ENCODE data around the gene ANKRD1. TPM values are rescaled to one million over a fixed set of nuclear protein-coding genes. Genes with fewer than 3 reads are reported as not detected.

Gene ANKRD1
- total and polyA plus RNA-seq, 2 of the 8 experiments (the other 6 are each of a cell fraction or from before 2014, with no cell fraction given): 0.03 TPM; not detected in 1

- Histone ChIP-seq H2BK120ac (replicated peaks; ENCODE audit: low read depth, low read length) (no peak overlapping the region), H3K4me2 (ENCODE audit: insufficient read depth in 1 of 2, low read depth in 2 of 2, low read length in 2 of 2) (no peak overlapping the region), H3K27ac (ENCODE audit: low read depth, low read length) (no peak overlapping the region), H4K20me1 (replicated peaks in 1 of 2; ENCODE audit: control insufficient read depth in 1 of 2, insufficient read depth in 2 of 2, low read length in 2 of 2) (no peaks in the 10 kb centered on the region), H4K5ac (ENCODE audit: insufficient read length, low read depth, low read length) (no peak overlapping the region), H3K4ac (replicated peaks; ENCODE audit: insufficient read length, low read depth, low read length) (no peak overlapping the region), H4K8ac (ENCODE audit: extremely low read depth, insufficient read depth, low read length) (no peak overlapping the region), H3K36me3 (ENCODE audit: control insufficient read depth in 2 of 4, insufficient read depth in 4 of 4, low read length in 3 of 4) (no peaks in the 10 kb centered on the region), H3K9me3 (ENCODE audit: insufficient read depth in 2 of 2, low read depth in 1 of 2, low read length in 1 of 2) (no peaks in the 10 kb centered on the region), H3K9ac (replicated peaks in 1 of 4; ENCODE audit: extremely low read depth in 1 of 4, low read depth in 3 of 4, low read length in 3 of 4) (no peak overlapping the region), H2BK15ac (ENCODE audit: low read length) (no peak overlapping the region), H3K18ac (ENCODE audit: extremely low read depth, low read length) (no peak overlapping the region), H3K23me2 (ENCODE audit: low read depth, low read length) (no peaks in the 10 kb centered on the region), H3K23ac (ENCODE audit: insufficient read length) (no peak overlapping the region), H3K79me1 (ENCODE audit: low read depth, low read length) (no peaks in the 10 kb centered on the region), H3K56ac (replicated peaks; ENCODE audit: insufficient read length, low read depth, low read length) (no peak overlapping the region), H3K27me3 (replicated peaks in 1 of 4; ENCODE audit: control insufficient read depth in 3 of 4, extremely low read depth in 1 of 4, insufficient read depth in 3 of 4, low read length in 3 of 4) (peaks cover 0 to 19% (median 8%) of the 10 kb centered on the region in 4 experiments; a peak in 5 of 7 replicates), H2BK20ac (ENCODE audit: low read length) (no peak overlapping the region), H3K14ac (ENCODE audit: insufficient read length) (no peak overlapping the region), H2AK5ac (ENCODE audit: low read depth, low read length) (no peak overlapping the region), H2AFZ (ENCODE audit: low read length) (no peak overlapping the region), H2BK5ac (ENCODE audit: low read depth, low read length) (no peak overlapping the region), H4K91ac (replicated peaks; ENCODE audit: insufficient read length, low read length) (no peak overlapping the region), H3K79me2 (ENCODE audit: control insufficient read depth in 1 of 2, insufficient read depth in 2 of 2, low read length in 2 of 2) (no peaks in the 10 kb centered on the region), H2BK12ac (ENCODE audit: low read depth, low read length) (no peak overlapping the region), H3K4me3 (ENCODE audit: extremely low read depth in 1 of 4, insufficient read depth in 2 of 4, low read depth in 3 of 4, low read length in 4 of 4) (no peak overlapping the region), H3K4me1 (replicated peaks in 1 of 4; ENCODE audit: control insufficient read depth in 3 of 4, insufficient read depth in 4 of 4, low read length in 3 of 4) (no peaks in the 10 kb centered on the region)
- DNase-seq (ENCODE audit: low read depth in 1 of 2, low spot score in 2 of 2) (no peak), FAIRE-seq (no peak)
- CTCF ChIA-PET (ENCODE audit: partially characterized antibody): interaction anchor here (0.6 to 4.9 kb wide), 19 partner anchors 9 to 422 kb away, joined by 3 to 40 read pairs (median 4); no protein-coding TSS in a partner anchor
- POLR2A ChIA-PET (ENCODE audit: partially characterized antibody): interaction anchor here (0.6 kb wide), 1 partner anchor 202 kb away, joined by 3 read pairs; no protein-coding TSS in a partner anchor
- 95% methylated on average over 5 of the region's 5 CpGs; no CpG with 5 or more reads in 1 of the 2 experiments for WGBS, 2 experiments (ENCODE audit: extremely low coverage in 1 of 2, insufficient coverage in 1 of 2, insufficient read length in 1 of 2, insufficient replicate concordance in 2 of 2, low coverage in 1 of 2, low lambda C conversion rate in 2 of 2, missing lambda C conversion rate in 1 of 2)
- no peak for TF ChIP-seq TAF1 (IDR thresholded peaks at IDR 0.05; ENCODE audit: low read depth, low read length)
- TF ChIP-seq CHD1 (IDR thresholded peaks at IDR 0.05; ENCODE audit: low read depth, low read length): no peak
- no peak for TF ChIP-seq CEBPB (IDR thresholded peaks at IDR 0.05; ENCODE audit: low read depth, low read length)
- no peak for TF ChIP-seq GTF2F1 (IDR thresholded peaks at IDR 0.05; ENCODE audit: borderline replicate concordance, low read depth, low read length)
- no peak for TF ChIP-seq SP4 (IDR thresholded peaks at IDR 0.05; ENCODE audit: low read length)
- no peak for TF ChIP-seq EZH2 (IDR thresholded peaks at IDR 0.05; ENCODE audit: low read depth, low read length, severe bottlenecking)
- no peak for TF ChIP-seq ATF2 (IDR thresholded peaks at IDR 0.05; ENCODE audit: low read length)
- TF ChIP-seq BACH1 (IDR thresholded peaks at IDR 0.05; ENCODE audit: low read length): no peak
- no peak for TF ChIP-seq HDAC6 (IDR thresholded peaks at IDR 0.05; ENCODE audit: low read depth, low read length)
- TF ChIP-seq CBX8 (IDR thresholded peaks at IDR 0.05; ENCODE audit: borderline replicate concordance, low read depth, low read length): no peak
- no peak for TF ChIP-seq TEAD4 (IDR thresholded peaks at IDR 0.05; ENCODE audit: low read depth, low read length)
- no peak for TF ChIP-seq CREB1 (IDR thresholded peaks at IDR 0.05)
- no peak for TF ChIP-seq CTBP2 (IDR thresholded peaks at IDR 0.05; ENCODE audit: borderline replicate concordance, insufficient read depth, insufficient read length, low read length)
Measured at GRCh38 chr10:90969121-90969534, 48.2 kb upstream of the ANKRD1 start.
